HEK293 (cell line): Measurements from ENCODE around the gene NEURL2.

ENCODE experiments used
- FEZF1 ChIP-seq: fragments of 450-650 bp; formaldehyde crosslinking; IDR thresholded peaks from 2 replicates; pipeline ENCODE4 v1.5.1; 2016; ENCODE audit warnings: missing biosample characterization, missing genetic modification characterization
- ZNF274 ChIP-seq, 2 experiments: fragments of 200-500 bp in 1 of 2; fragments of 450-650 bp in 1 of 2; sonication (Bioruptor generic) in 1 of 2; formaldehyde crosslinking in 1 of 2; IDR thresholded peaks; 2 replicates each; pipeline versions ENCODE4 v1.5.1 to v1.6.1; 2014 to 2016; ENCODE audit warnings: borderline replicate concordance in 1 of 2, inconsistent platforms in 1 of 2, low read length in 1 of 2, missing biosample characterization in 1 of 2, missing genetic modification characterization in 1 of 2
- ZNF701 ChIP-seq: fragments of 450-650 bp; formaldehyde crosslinking; IDR thresholded peaks from 2 replicates; pipeline ENCODE4 v1.5.1; 2016; ENCODE audit warnings: missing biosample characterization, missing genetic modification characterization

GRCh38 chr20:45918779-45919537 is 27.9 kb upstream of the NEURL2 start:
- TF ChIP-seq FEZF1 (tag by site-specific recombination) (no peak), ZNF701 (tag by site-specific recombination) (no peak), ZNF274 (IDR thresholded peaks at IDR 0.05; ENCODE audit: low read length) (no peak), ZNF274 (tag by site-specific recombination; IDR thresholded peaks at IDR 0.05; ENCODE audit: borderline replicate concordance) (no peak)
